ENCODE results near the gene SURF4. TPM values are rescaled to one million over a fixed set of nuclear protein-coding genes. Genes with fewer than 3 reads are reported as not detected.

SURF4 gene
- total RNA-seq, 1 experiment from 2014 or later, result 391 TPM

GRCh38 chr9:133375116-133375723, 640 bp downstream of the SURF4 start:
- DNase-seq (ENCODE audit: low spot score), result peak; percentile 38

GRCh38 chr9:133374612-133375115, 1.2 kb downstream of the SURF4 start:
- DNase-seq (ENCODE audit: low spot score), result peak; percentile 31

GRCh38 chr9:133372144-133372543, 3.7 kb downstream of the SURF4 start:
- no peak for DNase-seq (ENCODE audit: low spot score)

- DNase-seq (ENCODE audit: low spot score), result no peak
These were observed 4.6 kb downstream of the SURF4 start for GRCh38 chr9:133371261-133371711.

- DNase-seq (ENCODE audit: low spot score), result no peak
These were observed 5.2 kb downstream of the SURF4 start for GRCh38 chr9:133370685-133371084.

- DNase-seq (ENCODE audit: low spot score), result no peak
These were observed 5.9 kb downstream of the SURF4 start for GRCh38 chr9:133369933-133370332.

- DNase-seq (ENCODE audit: low spot score), result no peak
These were observed 6.4 kb downstream of the SURF4 start for GRCh38 chr9:133369422-133369821.

GRCh38 chr9:133368249-133368881, 7.5 kb downstream of the SURF4 start:
- DNase-seq (ENCODE audit: low spot score), result no peak

GRCh38 chr9:133367778-133368177, 8.1 kb downstream of the SURF4 start:
- no peak for DNase-seq (ENCODE audit: low spot score)

- DNase-seq (ENCODE audit: low spot score), result no peak
These were observed 8.6 kb downstream of the SURF4 start for GRCh38 chr9:133367221-133367620.

GRCh38 chr9:133366435-133366834, 9.4 kb downstream of the SURF4 start:
- no peak for DNase-seq (ENCODE audit: low spot score)

GRCh38 chr9:133362359-133363044, 13.4 kb downstream of the SURF4 start:
- no peak for DNase-seq (ENCODE audit: low spot score)

GRCh38 chr9:133361507-133362092, 14.3 kb downstream of the SURF4 start:
- DNase-seq (ENCODE audit: low spot score), result no peak

- DNase-seq (ENCODE audit: low spot score), result no peak
These were observed 15.2 kb downstream of the SURF4 start for GRCh38 chr9:133360400-133361393.

- DNase-seq (ENCODE audit: low spot score), result peak; percentile 37
These were observed 16.3 kb downstream of the SURF4 start for GRCh38 chr9:133359399-133360175.

- no peak for DNase-seq (ENCODE audit: low spot score)
These were observed 18.2 kb downstream of the SURF4 start for GRCh38 chr9:133357656-133358055.

GRCh38 chr9:133356391-133357091, 19.3 kb downstream of the SURF4 start, which contains the start of the genes SURF1 and SURF2:
TSS of gene SURF1 (minus strand) at chr9:133356487. CDS start at chr9:133356453, 34 bp downstream.
TSS of gene SURF2 (plus strand) at chr9:133356550. CDS start at chr9:133356593, 43 bp downstream.
- DNase-seq (ENCODE audit: low spot score), result peak; percentile 48

- no peak for DNase-seq (ENCODE audit: low spot score)
These were observed 19.9 kb downstream of the SURF4 start for GRCh38 chr9:133355881-133356357.

- no peak for DNase-seq (ENCODE audit: low spot score)
These were observed 21.1 kb downstream of the SURF4 start for GRCh38 chr9:133354766-133355165.

All from A172 (cell line).